ENCODE data around the gene COTL1.

COTL1 gene, protein sequence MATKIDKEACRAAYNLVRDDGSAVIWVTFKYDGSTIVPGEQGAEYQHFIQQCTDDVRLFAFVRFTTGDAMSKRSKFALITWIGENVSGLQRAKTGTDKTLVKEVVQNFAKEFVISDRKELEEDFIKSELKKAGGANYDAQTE

DNA sequence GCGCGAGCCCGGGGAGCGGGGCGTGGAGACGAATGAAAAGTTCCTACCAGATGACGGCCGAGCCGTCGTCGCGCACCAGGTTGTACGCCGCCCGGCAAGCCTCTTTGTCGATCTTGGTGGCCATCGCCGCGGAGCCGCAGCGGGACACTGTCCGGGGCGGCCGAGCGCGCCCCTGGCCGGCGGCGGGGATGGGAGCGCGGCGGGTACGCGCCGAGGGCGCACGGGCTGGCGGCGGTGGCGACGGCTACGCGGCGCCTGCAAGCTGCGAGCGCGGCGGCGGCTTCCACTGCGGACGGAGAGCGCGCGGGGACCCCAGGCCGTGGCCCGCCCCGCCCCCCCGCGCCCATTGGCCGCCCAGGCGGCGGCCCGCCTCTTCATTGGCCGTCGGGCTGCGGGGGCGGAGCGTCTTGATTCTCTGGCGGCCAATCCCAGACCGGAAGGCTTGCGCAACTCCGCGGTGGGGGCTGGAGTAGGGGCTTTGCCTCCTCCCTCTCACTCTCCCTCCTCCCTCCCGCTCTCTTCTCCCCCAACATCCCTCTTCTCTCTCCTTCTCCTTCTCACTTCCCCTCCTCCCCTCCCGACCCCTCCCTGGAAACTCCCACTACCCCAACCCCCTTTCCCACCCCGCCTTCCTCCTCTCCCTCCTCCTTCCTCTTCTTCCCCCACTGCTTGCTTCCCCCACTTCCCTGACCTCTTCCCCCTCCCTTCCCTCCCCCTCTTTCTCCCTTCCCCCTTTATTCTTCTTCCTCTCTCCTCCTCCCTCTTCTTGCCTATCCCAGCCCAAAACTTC lies at the start of gene COTL1:
TSS of gene COTL1 (minus strand) at position 288 of the 790 bp plus-strand sequence. CDS start at position 124, 164 bp downstream.
- no peak for DNase-seq

DNA sequence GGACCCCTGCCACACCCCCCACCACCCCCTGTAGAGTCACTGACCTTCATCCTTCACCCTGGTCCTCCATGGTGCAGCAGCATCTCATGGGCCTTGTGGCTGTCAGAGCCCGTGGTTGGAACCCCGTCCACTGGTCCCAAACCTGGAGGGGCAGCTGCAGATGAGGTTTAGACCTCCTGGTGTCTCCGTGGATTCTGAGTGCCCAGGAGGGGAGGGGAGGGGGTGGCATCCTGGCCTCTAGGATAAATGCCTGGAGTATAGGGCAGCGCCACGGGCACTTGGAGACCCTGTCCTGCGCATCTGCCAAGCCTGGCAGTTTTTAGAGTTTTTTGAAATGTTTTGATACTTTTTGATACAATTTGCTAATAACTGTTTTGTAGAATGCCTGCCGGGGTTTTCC lies 48.0 kb upstream of the COTL1 start:
- no peak for DNase-seq

DNA sequence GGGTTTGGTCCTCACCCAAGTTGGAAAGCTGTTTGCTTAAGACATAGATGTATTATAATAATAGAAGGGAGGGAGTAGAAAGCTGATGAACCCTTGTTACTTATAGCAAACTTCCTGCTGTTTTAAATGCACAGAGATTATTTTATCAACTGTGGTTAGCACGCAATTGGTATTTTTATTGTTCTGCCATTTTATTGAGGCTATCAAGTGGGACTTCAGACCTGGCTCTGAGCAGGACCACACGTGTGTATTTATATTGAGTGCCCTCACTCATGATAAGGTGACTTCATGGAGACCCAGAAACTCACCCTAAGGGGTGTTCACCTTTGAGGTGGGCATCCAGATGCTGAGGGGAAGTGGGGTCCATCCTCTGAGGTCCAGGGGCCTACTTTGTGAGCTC lies 47.5 kb upstream of the COTL1 start:
- no peak for DNase-seq

DNA sequence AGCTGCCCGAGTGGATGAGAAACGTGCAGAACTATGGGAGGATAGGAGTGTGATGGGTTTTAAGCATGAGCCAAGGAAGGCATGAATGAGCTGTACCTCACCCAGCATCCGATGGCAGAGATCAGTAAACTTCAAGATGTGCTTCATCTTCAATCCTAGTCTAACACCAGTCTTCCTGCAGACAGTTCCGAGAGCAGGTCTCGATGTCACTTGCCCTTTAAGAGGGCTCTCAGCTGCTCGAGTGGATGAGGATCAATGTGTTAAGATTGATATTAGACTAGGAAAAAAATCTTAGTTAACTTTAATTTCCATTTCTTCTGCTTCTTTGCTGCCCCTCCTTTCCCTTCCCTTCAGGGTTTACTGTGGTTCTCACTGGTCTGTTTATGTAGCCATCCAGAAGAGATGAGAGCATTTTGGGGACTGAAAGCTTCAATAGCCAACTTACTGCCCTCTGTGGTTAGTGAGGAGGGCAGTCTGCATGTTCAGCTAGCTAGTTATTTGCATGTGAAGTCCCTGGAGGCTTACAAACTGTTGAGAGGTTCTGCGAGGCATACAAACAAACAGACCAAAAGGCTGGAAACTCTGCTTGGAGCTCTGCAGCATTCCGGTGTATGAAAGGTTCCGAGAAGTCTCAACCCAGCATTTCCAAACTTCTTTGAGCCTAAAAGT lies 45.7 kb upstream of the COTL1 start:
- DNase-seq = no peak

DNA sequence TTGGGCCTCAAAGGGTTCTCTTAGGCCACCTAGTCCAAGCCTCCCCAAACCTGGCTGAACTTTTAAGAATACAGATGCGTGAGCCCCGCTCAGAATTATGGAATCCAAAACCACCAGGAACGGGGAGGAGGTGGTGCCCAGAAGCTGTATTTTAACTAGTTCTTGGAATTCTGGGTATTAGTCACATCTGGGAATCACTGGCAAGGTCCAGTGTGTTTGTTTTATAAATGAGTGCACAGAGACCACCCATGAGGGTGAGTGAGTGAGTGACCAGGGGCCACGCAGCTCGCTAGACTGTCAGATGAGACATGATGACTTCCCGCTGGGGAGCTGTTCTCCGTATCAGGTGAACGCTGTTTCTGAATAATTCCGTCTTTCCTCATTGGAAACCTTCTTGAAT lies 44.6 kb upstream of the COTL1 start:
- DNase-seq = no peak

DNA sequence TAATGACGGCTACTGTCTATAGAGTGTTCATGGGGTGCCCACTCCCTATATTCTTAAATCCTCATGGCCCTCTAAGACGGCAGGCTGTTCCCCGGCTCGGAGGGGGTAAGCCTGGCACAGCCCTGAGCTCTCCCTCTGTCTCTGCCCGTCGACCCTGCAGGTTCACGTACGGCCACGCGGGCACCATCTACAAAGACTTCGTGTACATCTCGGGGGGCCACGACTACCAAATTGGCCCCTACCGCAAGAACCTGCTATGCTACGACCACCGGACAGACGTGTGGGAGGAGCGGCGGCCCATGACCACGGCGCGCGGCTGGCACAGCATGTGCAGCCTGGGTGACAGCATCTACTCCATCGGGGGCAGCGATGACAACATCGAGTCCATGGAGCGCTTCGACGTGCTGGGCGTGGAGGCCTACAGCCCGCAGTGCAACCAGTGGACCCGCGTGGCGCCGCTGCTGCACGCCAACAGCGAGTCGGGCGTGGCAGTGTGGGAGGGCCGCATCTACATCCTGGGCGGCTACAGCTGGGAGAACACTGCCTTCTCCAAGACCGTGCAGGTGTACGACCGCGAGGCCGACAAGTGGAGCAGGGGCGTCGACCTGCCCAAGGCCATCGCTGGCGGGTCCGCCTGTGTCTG lies 43.7 kb upstream of the COTL1 start:
- no peak for DNase-seq

DNA sequence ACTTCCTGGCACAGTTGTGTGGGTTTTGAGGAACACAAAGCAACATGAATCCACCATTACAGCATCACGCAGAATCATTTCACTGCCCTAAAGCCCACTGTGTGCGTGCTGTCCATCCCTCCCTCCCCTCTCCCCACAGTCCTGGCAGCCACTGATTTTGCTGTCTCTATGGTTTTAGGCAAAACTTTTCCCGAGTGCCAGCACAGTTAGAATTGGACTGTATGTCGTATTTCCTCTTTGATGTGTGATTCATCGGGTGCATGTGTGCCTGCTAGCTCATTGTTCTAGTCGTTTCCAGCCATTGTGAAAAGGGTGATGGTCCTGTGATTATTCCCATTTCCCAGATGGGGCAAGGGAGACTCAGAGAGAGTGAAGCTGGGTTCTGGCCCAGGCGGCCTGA lies 43.1 kb upstream of the COTL1 start:
- DNase-seq = no peak

DNA sequence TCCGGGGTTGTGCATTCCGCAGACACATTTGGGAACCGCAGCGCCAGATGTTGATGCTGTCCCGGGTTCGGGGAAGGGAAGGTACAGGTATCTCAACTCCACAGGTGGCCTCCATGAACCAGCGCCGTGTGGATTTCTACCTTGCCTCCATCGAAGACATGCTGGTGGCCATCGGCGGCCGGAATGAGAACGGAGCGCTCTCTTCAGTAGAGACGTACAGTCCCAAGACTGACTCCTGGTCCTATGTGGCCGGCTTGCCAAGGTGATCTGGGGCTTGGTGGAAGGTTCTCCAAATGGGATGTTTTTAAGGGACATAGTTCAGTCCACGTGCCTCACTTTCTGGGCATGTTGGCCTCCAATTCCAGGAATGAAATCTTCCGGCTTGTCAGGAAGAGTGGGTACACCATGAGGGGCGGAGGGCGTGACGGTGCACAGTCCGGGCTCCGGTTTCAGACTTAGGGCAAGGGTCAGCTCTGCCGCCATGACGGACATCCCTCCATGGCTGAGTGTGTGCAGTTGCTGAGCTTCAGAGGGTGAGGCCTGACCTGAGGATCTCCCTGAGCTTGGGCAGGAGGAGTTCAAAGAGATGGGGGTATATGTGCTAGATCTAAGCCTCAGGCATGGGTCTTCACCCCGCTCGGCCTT lies 41.9 kb upstream of the COTL1 start:
- DNase-seq = no peak

DNA sequence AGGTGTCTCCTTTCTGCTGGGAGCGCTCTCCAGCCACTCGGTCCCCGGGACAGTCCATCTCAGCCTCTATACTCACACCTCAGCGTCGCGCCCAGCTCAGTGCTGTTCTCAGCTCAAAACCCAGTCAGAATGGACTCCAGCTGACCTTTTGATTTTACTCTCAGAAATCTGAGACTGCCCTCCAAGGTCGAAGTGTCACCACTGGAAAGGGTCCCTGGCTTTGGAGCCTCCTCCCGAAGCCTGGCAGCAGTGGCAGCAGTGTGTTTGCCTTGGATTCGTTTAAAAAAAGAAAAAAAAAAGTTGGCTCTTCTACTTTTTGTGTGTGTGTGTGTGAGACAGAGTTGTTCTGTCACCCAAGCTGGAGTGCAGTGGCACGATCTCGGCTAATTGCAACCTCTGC lies 40.8 kb upstream of the COTL1 start:
- no peak for DNase-seq

DNA sequence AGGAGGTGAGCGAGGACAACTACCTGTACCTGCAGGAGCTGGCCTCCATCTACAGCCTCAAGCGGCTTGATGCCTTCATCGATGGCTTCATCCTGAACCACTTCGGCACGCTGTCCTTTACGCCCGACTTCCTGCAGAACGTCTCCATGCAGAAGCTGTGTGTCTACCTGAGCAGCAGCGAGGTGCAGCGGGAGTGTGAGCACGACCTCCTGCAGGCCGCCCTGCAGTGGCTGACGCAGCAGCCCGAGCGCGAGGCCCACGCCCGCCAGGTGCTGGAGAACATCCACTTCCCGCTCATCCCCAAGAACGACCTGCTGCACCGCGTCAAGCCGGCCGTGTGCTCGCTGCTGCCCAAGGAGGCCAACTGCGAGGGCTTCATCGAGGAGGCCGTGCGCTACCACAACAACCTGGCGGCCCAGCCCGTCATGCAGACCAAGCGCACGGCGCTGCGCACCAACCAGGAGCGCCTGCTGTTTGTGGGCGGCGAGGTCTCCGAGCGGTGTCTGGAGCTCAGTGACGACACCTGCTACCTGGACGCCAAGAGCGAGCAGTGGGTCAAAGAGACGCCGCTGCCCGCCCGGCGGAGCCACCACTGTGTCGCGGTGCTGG lies 39.5 kb upstream of the COTL1 start:
- no peak for DNase-seq

DNA sequence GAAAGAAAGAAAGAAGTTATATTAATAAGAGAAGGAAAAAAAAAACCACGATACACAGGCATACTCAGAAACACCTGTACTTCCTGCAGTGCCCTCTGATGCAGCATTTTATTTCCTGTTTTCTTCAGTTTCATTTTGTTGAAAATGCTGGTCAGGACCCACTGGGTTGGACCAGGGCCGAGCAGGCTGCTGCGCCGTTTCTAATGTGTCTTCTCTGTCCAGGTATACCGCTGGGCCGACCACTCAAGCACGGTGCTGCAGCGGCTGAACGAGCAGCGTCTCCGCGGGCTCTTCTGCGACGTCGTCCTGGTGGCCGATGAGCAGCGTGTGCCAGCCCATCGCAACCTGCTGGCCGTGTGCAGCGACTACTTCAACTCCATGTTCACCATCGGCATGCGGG lies 38.8 kb upstream of the COTL1 start:
- no peak for DNase-seq

DNA sequence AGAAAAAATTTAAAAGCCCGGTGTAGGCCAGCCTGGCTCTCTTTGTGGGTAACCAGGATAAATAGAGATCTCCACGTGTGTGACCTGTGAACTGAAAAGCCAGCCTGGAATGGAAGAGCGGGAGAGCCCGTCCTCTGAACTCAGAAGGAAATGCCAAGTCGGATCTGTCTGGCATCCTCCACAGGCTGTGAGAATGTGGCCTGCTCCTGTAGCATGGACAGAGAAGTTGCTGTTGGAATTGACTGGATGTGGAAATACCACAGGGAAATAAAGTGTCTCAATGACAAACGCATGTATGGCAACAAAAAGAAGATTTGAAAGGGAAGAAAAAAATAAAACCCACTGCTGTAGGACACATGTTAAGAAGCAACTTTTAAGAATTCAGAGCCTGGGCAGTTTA lies 37.1 kb upstream of the COTL1 start:
- DNase-seq = no peak

DNA sequence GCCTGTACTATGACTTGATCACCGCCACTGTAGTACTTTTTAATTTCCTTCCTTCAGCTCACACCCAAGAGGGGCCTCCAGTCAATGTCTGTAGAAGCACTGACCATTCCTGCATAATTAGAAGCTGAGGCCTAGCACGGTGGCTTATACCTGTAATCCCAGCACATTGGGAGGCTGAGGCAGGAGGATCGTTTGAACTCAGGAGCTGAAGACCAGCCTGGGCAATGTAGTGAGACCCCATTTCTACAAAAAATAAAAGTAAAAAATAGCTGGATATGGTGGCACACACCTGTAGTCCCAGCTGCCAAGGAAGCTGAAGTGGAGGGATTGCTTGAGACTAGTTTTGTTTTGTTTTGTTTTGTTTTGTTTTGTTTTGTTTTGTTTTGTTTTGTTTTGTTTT lies 36.4 kb upstream of the COTL1 start:
- no peak for DNase-seq

DNA sequence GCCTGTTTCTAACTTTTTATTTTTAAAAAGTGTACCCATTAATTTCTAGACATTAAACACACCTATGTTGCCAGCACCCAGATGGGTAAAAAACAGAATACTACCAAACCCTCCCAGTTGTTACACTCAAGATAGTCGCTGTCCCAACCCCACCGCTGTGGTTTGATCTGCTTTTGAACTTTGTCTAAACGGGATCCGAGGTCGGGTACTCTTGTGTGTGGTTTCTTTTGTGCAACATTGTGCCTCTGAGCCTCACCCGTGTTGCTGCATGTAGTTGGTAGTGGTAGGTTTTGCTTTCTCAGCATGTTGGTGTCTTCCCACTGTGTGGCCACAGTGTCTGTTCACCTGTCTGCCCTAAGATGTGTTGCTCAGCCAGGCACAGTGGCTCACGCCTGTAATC lies 34.7 kb upstream of the COTL1 start:
- no peak for DNase-seq

DNA sequence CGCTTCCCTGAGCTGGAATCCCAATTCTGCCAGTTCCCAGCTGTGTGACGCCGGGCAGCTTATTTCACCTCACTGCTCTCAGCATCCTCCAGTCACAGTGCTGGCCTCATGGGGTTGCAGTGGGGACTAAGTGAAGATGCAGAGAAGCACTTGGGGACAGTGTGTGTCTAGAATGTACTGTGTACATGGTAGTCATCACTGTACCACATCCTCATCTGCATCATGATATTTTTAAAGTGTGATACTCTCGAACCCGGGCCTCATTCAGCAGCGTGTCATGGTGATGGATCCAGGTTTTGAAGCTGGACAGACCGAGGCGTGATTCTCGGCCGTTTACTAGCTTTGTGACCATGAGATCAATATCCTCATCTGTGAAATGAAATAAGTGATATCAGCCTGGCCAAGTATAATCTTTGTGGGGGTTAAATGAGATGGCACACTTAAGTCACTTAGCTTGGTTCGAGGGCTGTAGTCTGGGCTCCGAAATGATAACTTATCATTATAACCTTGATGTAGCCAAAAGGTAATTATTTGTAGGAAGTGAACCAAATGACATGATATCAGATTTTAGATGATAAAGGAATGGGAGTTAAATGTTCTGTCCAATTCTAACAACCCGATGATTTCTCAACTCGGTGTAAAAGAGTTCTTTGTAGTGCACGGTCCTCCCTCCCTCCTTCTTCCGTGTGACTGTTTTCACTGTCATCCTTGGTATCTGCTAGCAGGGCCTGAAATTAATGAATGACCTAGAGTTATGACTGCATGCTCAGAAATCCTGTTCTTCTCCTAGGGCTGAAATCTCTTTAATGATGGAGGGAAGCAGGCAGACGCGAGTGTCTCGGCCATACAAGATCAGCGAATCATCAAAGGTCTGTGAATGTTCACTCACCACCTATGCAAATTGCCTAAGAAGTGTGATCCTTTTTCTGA lies 32.4 kb upstream of the COTL1 start:
- no peak for DNase-seq

DNA sequence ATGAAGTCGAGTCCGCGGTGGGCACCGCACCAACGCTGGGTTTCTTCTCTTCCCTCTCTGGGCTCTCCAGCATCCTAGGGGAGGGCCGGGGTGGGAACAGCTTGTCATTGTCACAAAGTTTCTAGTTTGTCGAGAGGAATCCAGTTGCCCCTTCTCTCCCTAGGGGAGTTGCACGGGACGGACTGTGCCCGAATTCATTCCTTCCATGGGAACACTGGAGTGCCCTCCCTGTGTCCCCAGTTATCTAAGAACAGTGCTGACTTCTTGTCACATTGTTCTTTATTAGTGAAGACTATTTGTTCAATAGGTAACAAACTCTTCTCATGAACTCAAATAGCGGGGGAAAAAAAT lies 31.6 kb upstream of the COTL1 start:
- DNase-seq = no peak

DNA sequence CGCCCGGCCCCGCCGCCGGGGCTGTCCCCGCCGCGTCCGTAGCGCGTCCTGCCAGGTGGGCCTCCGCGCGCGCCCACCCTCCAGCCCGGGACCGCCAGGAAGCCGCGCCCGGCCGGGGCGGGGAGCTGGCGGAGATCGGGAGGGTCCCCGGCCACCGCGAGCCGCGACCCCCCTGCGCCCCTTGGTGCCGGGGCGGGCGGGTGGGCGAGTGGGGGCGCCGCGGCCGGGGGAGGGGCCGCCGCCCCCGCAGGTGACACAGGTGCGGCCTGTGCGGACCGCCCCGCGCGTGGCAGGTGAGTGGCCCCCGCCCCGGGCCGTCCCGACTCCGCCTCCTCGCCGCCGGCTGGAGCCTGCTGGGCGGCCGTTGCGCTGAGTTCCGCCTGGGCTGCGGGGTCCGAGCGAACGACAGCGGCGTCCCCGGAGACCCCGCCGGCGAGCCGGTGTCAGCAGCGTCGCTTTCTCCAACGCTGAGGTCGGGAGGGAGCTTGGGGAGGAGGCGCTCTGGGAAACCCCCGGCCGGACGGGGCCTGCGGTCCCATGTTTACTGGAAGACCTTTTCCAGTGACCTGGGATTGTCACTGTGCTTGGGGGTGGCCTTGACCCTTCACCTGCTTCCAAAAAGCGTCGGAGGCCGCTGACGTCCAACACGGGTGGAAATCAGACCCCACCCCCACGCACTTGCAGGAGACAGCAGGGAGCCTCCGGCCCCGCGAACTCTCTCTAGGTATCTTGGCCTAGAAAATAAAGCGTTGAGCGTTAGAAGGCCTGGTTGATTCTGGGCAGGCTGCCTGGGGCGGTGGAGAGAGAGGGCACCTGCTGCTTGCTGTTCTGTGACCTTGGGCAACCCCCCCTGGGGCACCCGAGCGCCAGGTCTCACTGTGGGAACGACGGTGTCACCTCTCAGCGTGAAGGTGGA lies 31.0 kb upstream of the COTL1 start:
- no peak for DNase-seq

DNA sequence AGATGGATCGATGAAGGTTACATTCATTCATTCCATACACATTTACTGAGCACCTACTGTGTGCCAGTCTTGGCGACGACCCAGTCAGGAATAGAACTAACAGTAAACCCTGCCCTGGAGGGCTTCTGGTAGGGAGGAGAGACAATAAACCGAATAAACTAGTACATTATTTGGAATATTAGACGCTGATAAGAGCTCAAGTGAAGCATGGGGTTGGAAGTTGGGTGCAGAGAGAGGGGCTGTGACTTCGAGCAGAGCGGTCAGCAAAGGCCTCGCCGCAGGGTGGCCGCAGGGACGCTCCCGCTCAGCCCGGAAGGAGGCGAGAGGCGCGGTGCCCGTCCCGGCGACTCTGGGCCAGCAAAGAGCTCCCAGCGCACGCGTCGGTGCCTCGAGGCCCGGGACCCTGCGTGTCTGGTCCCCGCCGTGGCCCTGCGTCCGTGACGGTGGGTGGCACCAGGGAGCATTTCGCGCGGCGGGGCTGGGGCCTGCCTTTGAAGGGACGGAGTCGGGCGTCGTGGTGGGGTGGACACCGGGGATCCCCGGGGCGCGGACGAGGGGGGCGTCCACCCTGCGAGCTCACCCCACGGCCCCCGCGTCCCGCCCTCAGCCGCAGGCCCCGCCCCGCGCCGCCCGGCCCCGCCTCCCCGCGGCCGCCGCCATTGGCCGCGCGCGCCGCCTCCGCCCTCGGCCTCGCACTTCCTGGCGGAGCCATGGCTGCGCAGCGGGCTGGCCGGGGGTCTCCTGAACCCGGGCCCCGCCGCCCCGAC lies 30.1 kb upstream of the COTL1 start, which contains the start of gene KLHL36:
TSS of gene KLHL36 (plus strand) at position 684 of the 767 bp plus-strand sequence. CDS start 2,357 bp downstream, outside the sequence.
- DNase-seq = no peak

DNA sequence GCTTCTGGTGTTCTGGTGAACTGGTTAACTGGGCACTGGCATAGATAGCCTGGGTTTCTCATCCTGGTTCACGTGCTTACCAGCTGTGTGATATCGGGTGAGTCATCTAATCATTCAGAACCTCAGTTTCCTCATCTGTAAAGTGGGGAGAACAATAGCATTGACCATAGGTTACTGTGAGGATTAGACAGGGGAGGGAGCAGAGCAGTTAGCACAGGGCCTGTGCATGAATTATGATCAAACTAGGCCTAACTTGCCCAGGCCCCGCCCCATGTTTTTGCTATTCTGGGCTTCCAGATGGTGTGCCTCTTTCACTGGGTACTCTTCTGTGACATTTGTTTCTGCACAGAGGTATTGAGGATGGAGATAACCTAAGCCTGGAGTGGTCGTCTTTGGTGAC lies 25.8 kb upstream of the COTL1 start:
- no peak for DNase-seq

DNA sequence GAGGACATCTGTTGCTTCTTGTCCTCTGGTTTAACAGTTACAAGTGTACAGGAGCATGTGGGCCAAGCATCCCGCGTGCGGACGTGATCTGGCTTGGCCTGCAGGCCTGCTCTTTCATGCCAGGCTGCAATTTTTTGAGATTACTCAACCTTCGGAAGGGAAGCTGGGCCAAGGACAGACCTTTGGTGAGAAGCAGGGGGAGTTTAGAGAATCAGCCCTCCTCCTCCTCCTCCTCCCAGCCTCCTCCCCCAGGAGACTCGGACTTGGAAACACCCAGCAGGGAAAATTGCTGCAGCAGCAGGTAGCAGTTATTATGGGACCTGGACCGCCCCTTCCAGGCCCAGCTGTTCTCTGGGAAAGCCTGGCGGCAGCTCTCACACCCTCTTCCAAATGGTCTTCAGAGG lies 25.3 kb upstream of the COTL1 start:
- DNase-seq = no peak

All from cortex of kidney (tissue), 1 donor.